AG04449 (cell line): Measurements from ENCODE around the gene CNKSR3.

Experiments used
- CTCF ChIA-PET: fragments of 350-600 bp; formaldehyde crosslinking; extraction: SDS; loops from one replicate; lab custom pipeline; 2021; ENCODE audit warnings: antibody characterized with exemption; lab: Yijun Ruan, JAX
- POLR2A ChIA-PET: fragments of 400-600, 350-600 bp; formaldehyde crosslinking; extraction: SDS; loops from one replicate; lab custom pipeline; 2020; ENCODE audit warnings: antibody characterized with exemption, inconsistent platforms; lab: Yijun Ruan, JAX
- DNase-seq: peaks from one replicate; pipeline ENCODE4 v3.0.0-alpha.2; 2010; ENCODE audit warnings: low read depth, low spot score
- H3K4me3 ChIP-seq: 2 replicates; pipeline ENCODE4 v1.5.1; 2011; ENCODE audit warnings: low read depth, mild to moderate bottlenecking, control low read depth, low read length
- CTCF ChIP-seq: IDR thresholded peaks from one replicate; pipeline ENCODE4 v1.5.1; 2011; ENCODE audit warnings: mild to moderate bottlenecking, moderate library complexity, low read length, control low read depth, inconsistent platforms; ENCODE audit not compliant: insufficient read depth; ENCODE audit errors: missing control alignments

CNKSR3 gene

GRCh38 chr6:154432533-154433476, 77.7 kb downstream of the CNKSR3 start:
- POLR2A ChIA-PET = no interaction called here
- CTCF ChIA-PET = interaction anchor here (1.4 kb wide), 1 partner anchor 62 kb away, joined by 4 read pairs; no protein-coding TSS in a partner anchor
- no peak overlapping the region for H3K4me3 ChIP-seq
- no peak for DNase-seq
- TF ChIP-seq CTCF = no peak

GRCh38 chr6:154430481-154430919, 80.0 kb downstream of the CNKSR3 start:
- H3K4me3 ChIP-seq = no peak overlapping the region
- no peak for DNase-seq
- POLR2A ChIA-PET = no interaction called here
- CTCF ChIA-PET = interaction anchor here (2.4 kb wide), 1 partner anchor 276 kb away, joined by 8 read pairs; no protein-coding TSS in a partner anchor
- no peak for TF ChIP-seq CTCF

DNA sequence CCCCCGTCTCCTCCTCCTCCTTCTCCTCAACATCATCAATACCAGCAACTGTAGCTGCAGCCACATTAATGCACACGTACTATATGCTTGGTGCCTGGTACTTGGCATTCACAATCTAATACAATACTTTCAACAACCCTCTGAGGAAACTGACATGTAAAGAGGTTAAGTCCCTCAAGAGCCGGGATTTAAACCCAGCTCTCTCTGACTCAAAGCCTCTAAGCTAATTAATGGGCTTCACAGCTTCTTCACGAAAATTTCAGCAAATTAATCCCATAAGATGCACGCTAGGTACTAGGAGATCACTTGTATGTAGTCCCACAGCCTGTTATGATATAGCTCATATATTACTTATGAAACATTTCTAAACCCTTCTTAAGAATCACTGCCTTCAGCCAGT, 80.8 kb downstream of the CNKSR3 start:
- POLR2A ChIA-PET = no interaction called here
- no peak for DNase-seq
- TF ChIP-seq CTCF = no peak
- CTCF ChIA-PET = interaction anchor here (0.6 to 2.4 kb wide), 3 partner anchors 9 to 1405 kb away, joined by 3 to 8 read pairs (median 4); no protein-coding TSS in a partner anchor
- no peak overlapping the region for H3K4me3 ChIP-seq

DNA sequence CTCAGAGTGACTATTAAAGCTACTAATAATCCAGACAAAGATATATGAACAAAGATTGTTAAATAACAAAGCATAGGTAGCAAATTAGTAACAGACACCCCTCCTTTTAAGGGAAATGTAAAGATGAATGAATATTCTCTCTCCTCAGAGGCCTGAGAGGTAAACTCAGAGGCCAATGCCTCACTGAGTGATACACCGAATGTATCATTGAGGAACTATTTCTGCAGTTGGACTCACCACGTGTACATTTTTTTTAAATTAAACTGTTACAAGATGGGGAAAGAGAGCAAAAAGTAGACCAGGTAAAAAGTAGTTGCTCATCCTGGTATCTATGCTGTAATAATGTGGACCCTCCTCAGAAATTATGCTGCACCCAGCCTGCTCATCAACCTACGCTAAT, 81.6 kb downstream of the CNKSR3 start:
- POLR2A ChIA-PET = no interaction called here
- no peak for DNase-seq
- no peak for TF ChIP-seq CTCF
- CTCF ChIA-PET = interaction anchor here (2.4 kb wide), 1 partner anchor 274 kb away, joined by 8 read pairs; no protein-coding TSS in a partner anchor
- no peak overlapping the region for H3K4me3 ChIP-seq

DNA sequence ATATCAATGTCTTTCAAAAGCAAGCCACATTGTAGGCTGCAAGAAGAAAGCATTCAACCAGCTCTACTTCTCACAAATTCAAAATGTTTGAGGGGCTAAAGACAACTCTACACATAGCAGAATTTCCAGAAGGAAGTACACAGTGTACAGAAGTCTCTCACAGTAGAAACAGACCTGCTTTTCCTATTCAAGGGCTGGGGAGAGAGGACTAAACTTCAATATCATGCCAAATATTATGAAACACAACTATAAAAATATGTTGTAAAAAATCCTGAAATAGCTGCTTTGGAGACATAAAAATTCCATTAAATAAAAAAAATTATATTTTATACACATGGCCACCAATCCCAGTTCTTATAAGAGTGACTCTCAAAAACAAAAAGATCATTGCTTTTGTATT, 83.0 kb downstream of the CNKSR3 start:
- CTCF ChIA-PET = interaction anchor here (0.9 kb wide), 1 partner anchor 14 kb away, joined by 3 read pairs; no protein-coding TSS in a partner anchor
- H3K4me3 ChIP-seq = no peak overlapping the region
- POLR2A ChIA-PET = no interaction called here
- TF ChIP-seq CTCF = no peak
- no peak for DNase-seq

GRCh38 chr6:154426997-154427396, 83.5 kb downstream of the CNKSR3 start:
- CTCF ChIA-PET = interaction anchor here (0.9 kb wide), 1 partner anchor 14 kb away, joined by 3 read pairs; no protein-coding TSS in a partner anchor
- no peak overlapping the region for H3K4me3 ChIP-seq
- POLR2A ChIA-PET = no interaction called here
- DNase-seq = no peak
- TF ChIP-seq CTCF = no peak
